T-helper 22 cell (primary cell): ENCODE measurements around the gene C4orf50.
"Not testable (repeated sequence)": the region's sequence is repeated elsewhere in the genome, so short reads cannot be mapped to it uniquely, and the experiment has no call there.

Experiments
- DNase-seq: peaks from one replicate; pipeline ENCODE4 v3.0.0-alpha.2; 2020; ENCODE audit warnings: low read depth

Gene C4orf50

DNA sequence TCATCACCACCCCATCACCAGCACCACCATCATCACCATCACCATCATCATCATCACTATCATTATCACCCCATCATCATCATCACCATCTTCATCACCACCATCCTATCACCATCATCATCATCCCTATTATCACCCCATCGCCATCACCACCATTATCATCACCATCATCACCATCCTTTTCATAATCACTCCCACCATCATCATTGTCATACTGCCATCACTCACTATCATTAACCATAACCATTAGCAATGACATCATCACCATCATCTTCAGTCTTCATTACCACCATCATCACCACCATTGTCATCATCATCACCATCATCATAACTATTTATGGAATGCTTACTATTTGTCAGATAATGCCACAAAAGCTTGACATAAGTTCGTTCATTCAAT is 161.0 kb downstream of the C4orf50 start:
- no peak for DNase-seq

DNA sequence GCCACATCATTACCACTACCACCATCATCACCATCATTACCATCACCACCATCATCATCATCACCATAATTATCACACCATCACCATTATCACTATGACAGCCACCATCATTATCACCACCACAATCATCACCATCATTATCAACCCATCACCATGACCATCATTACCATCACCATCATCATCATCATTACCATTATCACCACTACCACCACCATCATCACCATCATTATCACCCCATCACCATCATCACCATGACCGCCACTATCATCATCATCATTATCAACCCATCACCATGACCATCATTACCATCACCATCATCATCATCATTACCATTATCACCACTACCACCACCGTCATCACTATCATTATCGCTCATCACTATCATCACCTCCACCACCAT is 161.9 kb downstream of the C4orf50 start:
- DNase-seq: not testable (repeated sequence)

- no peak for DNase-seq
These were observed 163.3 kb downstream of the C4orf50 start for GRCh38 chr4:5854929-5855328.

- DNase-seq: no peak
These were observed 165.6 kb downstream of the C4orf50 start for GRCh38 chr4:5852523-5853202.

- DNase-seq: no peak
These were observed 166.5 kb downstream of the C4orf50 start for GRCh38 chr4:5851637-5852301.
